HG03442 (cell line): ENCODE data around the gene FAM90A1.
"Not testable (repeated sequence)": the region's sequence is repeated elsewhere in the genome, so short reads cannot be mapped to it uniquely, and the experiment has no call there.

Source experiments
- ATAC-seq: cut with Tn5 transposase; IDR thresholded peaks from one replicate; pipeline ENCODE4 v1.9.1; 2021; ENCODE audit warnings: mild to moderate bottlenecking, moderate library complexity; ENCODE audit not compliant: unreplicated experiment

The FAM90A1 gene

DNA sequence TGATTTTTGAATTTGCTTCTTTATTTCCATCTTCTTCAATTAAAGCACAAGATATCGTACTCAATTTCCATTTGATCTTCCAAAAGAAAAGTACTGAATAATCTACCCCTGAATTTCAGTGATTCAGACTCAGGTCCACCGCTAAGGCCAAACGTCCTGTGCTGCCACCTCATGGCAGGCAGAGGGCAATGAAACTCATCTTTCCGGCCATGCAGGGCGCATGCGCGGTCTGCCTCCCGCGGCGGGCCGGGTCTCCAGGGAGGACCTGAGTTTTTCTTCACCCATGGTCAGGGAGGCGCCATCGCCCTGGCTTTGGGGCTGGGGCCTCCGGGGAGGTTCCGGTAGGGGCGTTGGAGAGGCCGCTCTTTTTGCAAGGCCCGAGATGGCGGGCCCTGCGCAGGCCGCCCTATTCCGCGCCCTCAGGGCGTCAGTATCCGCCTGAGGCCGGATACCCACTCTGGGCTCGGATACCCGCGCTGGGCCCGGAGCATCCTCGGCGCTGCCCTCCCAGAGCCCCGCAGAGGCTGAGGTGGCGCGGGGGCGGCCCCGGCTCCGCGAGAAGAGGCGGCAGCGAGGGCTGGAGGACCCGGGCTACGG is 47.3 kb downstream of the FAM90A1 start:
- not testable (repeated sequence) for ATAC-seq

DNA sequence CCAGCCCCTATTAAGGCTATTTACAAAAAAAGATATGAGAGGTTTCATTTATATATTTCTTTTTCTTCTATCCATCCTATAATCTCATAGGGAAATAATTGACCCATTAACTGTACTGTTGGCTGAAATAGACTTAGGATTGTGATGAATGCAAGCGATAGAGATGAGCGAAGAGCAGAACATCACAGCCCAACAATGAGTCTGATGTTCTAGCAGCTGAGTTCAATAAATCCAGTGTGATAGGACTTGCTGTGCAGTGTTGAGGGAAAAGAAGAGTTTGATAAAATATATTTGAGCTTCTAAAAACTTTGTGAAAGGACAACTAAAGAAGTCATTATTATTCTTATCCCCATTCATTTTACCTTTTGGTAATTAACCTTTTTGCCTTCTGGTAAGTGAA is 54.5 kb downstream of the FAM90A1 start:
- not testable (repeated sequence) for ATAC-seq
